Epithelial cell of esophagus (primary cell): ENCODE results near the gene CRMP1.

Source experiments
- DNase-seq: peaks from one replicate; pipeline ENCODE4 v3.0.0; 2010; ENCODE audit warnings: low read depth
- H3K4me3 ChIP-seq: 2 replicates; pipeline ENCODE4 v1.5.1; 2011; ENCODE audit warnings: mild to moderate bottlenecking, low read length, control low read depth
- CTCF ChIP-seq: IDR thresholded peaks from 2 replicates; pipeline ENCODE4 v1.5.1; 2011; ENCODE audit warnings: low read depth, mild to moderate bottlenecking, low read length, control low read depth, inconsistent platforms; ENCODE audit not compliant: insufficient read depth; ENCODE audit errors: missing control alignments

The CRMP1 gene

DNA sequence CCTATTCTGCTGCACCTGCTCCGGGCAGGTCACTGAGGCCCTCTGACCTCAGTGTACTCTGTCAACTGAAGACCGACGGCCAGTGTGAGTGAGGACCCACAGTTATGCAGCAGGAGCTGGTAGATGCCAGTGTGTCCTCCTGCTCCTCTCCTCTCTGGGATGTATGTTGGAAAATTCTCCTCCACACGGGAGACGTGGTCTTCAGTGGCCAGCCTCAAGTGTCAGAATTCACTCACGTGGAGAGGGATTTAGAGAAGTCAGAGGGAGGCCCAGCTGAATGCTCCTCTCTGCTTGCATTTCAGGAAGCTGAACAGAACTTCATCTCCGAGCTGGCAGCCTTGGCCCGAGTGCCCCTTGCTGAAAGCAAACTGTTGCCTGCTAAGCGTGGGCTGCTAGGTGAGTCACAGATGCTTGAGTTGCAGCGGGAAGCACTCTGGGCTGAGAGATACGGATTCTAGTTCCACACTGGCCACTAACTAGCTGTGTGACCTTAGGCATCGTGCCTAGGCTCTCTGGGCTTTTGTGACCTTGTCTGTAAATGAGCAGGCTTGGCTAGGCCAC is 83.6 kb downstream of the CRMP1 start:
- no peak overlapping the region for H3K4me3 ChIP-seq
- no peak for DNase-seq
- TF ChIP-seq CTCF = no peak

DNA sequence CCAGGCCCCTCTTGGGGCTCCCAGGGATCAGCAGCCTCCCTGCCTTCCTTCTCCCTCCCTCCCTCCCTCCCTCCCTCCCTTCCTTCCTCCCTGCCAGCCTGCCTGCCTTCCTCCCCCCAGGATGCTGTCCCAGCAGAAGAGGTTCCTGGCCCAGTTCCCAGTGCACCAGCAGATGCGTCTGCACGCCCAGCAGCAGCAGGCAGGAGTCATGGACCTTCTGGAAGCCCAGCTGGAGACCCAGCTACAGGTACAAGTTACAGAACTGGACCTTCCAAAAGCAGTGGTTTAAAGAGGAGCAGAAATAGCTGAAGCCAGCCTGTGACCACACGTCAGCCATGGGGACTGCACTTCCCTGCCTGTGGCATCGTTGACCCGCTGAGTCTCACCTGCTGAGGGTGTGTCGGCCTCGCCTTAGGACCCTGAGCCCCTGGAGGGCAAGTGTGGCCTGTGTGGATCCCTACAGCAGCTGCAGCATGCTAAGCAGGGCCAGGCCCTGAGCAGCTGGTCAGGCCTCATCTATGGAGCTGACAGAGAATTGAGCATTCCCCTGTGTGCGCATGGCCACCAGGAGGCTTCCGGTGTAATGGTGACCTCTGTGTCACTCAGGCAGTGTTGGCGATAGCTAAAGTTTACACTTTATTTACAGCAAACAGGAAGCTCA is 84.7 kb downstream of the CRMP1 start:
- no peak for TF ChIP-seq CTCF
- DNase-seq = no peak
- no peak overlapping the region for H3K4me3 ChIP-seq

GRCh38 chr4:5805270-5805669 is 87.6 kb downstream of the CRMP1 start:
- TF ChIP-seq CTCF = no peak
- no peak overlapping the region for H3K4me3 ChIP-seq
- no peak for DNase-seq

DNA sequence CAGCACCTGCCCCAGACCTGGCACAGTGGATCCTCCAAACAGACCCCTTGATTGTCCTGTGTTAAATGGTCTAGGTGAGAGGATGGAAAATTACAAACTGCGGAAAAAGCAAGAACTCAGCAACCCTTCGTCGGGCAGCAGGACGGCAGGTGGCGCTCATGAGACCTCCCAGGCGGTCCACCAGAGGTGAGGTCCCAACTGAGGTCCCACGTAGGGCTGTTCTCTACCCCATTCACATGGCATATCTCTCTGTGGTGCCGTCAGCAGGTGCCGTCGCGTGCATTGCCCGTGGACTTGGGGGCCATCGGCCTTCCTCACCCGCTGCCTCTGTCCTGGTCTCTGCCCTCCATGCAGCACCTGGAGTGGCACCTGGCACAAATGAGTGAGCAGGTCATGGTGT is 88.2 kb downstream of the CRMP1 start:
- no peak for TF ChIP-seq CTCF
- no peak overlapping the region for H3K4me3 ChIP-seq
- DNase-seq = no peak

DNA sequence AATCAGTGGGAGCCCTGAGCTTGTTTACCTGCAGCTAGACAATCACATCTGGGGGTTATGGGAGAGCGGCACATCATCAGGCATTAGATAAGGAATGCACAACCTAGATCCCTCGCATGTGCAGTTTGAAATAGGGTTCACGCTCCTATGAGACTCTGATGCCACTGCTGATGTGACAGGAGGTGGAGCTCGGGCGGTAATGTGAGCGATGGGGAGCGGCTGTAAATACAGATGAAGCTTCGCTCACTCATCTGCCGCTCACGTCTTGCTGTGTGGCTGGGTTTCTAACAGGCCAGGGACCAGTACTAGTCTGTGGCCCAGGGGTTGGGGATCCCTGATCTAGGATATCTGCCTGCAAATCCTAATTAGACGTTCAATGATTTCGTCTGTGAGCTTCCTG is 90.3 kb downstream of the CRMP1 start:
- TF ChIP-seq CTCF = no peak
- H3K4me3 ChIP-seq = no peak overlapping the region
- no peak for DNase-seq

- H3K4me3 ChIP-seq = no peak overlapping the region
- no peak for TF ChIP-seq CTCF
Observed at GRCh38 chr4:5801696-5802095, 91.2 kb downstream of the CRMP1 start.

DNA sequence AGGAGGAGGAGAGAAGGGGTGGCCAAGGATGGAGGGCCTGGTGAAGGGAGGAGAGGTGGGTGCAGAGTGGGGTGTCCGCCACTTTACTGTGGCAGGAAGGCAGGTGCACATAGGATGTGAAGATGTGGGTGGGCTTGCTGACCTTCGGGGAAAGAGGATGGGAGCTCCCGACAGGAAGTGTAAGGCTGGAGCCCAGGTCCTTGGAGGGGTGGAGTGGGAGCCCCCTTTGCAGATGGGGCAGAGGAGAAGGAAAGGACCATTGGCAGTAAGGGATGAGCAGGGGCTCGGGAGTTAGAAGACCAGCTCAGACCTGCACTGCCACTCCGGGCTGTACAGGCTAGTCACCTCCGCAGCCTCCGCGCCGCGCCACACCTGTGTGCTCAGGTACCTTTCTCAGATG is 92.4 kb downstream of the CRMP1 start:
- no peak for TF ChIP-seq CTCF
- no peak overlapping the region for H3K4me3 ChIP-seq
- no peak for DNase-seq

More at GRCh38 chr4:5801696-5802095, 91.2 kb downstream of the CRMP1 start:
- no peak for DNase-seq
